T-helper 22 cell (primary cell): Measurements from ENCODE around the gene ZMYND8.
"Not testable (repeated sequence)": the region's sequence is repeated elsewhere in the genome, so short reads cannot be mapped to it uniquely, and the experiment has no call there.

Experiments used
- DNase-seq: peaks from one replicate; pipeline ENCODE4 v3.0.0-alpha.2; 2020; ENCODE audit warnings: low read depth

The ZMYND8 gene

GRCh38 chr20:47265214-47265613, 91.3 kb downstream of the ZMYND8 start:
- DNase-seq: no peak

- DNase-seq: not testable (repeated sequence)
Observed at GRCh38 chr20:47264137-47264769, 92.2 kb downstream of the ZMYND8 start.

GRCh38 chr20:47263465-47264084, 92.9 kb downstream of the ZMYND8 start:
- no peak for DNase-seq

- no peak for DNase-seq
Observed at GRCh38 chr20:47263080-47263464, 93.4 kb downstream of the ZMYND8 start.

GRCh38 chr20:47262365-47263013, 94.0 kb downstream of the ZMYND8 start:
- DNase-seq: no peak

GRCh38 chr20:47262008-47262364, 94.5 kb downstream of the ZMYND8 start:
- DNase-seq: no peak

GRCh38 chr20:47261161-47261774, 95.2 kb downstream of the ZMYND8 start:
- DNase-seq: not testable (repeated sequence)

GRCh38 chr20:47260540-47261126, 95.9 kb downstream of the ZMYND8 start:
- not testable (repeated sequence) for DNase-seq

- DNase-seq: no peak
Observed at GRCh38 chr20:47258745-47259695, 97.5 kb downstream of the ZMYND8 start.

GRCh38 chr20:47257771-47258170, 98.7 kb downstream of the ZMYND8 start:
- DNase-seq: no peak

GRCh38 chr20:47257256-47257655, 99.2 kb downstream of the ZMYND8 start:
- no peak for DNase-seq

GRCh38 chr20:47256668-47257236, 99.7 kb downstream of the ZMYND8 start:
- no peak for DNase-seq

GRCh38 chr20:47253872-47254271, 102.6 kb downstream of the ZMYND8 start:
- DNase-seq: no peak

GRCh38 chr20:47252879-47253307, 103.6 kb downstream of the ZMYND8 start:
- DNase-seq: no peak

- no peak for DNase-seq
Observed at GRCh38 chr20:47251154-47252020, 105.1 kb downstream of the ZMYND8 start.

GRCh38 chr20:47250360-47250759, 106.1 kb downstream of the ZMYND8 start:
- DNase-seq: no peak

- DNase-seq: no peak
Observed at GRCh38 chr20:47249913-47250312, 106.6 kb downstream of the ZMYND8 start.

GRCh38 chr20:47248448-47248966, 108.0 kb downstream of the ZMYND8 start:
- no peak for DNase-seq

GRCh38 chr20:47247972-47248371, 108.5 kb downstream of the ZMYND8 start:
- no peak for DNase-seq
